Panc1 (cell line): ENCODE data around the gene ADRB1. TPM values are rescaled to one million over a fixed set of nuclear protein-coding genes. Genes with fewer than 3 reads are reported as not detected.
A peak's percentile ranks its signal among the peaks of the same experiment; 100 is the strongest.

Experiments
- ATAC-seq: fragments of 200-7000 bp; cut with Tn5 transposase; 2 replicates; pipeline ENCODE4 v1.9.1; 2020; ENCODE audit warnings: mild to moderate bottlenecking, moderate library complexity
- BruUV-seq: library from RNA; stranded (reverse); fragments of 400-500 nt; replicated peaks from 2 replicates; lab custom pipeline; 2021; lab: Mats Ljungman, UMichigan
- CTCF ChIA-PET: fragments of 300-600 bp; sonication (Branson Sonifier 250); formaldehyde crosslinking; loops from one replicate; lab custom pipeline; 2022; ENCODE audit warnings: antibody characterized with exemption; lab: Charles Lee
- POLR2A ChIA-PET: fragments of 300-600 bp; sonication (Branson Sonifier 250); formaldehyde crosslinking; loops from one replicate; lab custom pipeline; 2022; ENCODE audit warnings: antibody characterized with exemption; lab: Charles Lee
- DNase-seq: peaks from one replicate; pipeline ENCODE4 v3.0.0-alpha.2; 2010; ENCODE audit warnings: low read depth, low spot score
- H3K27ac ChIP-seq: 2 replicates; pipeline ENCODE4 v1.5.1; 2011; ENCODE audit warnings: mild to moderate bottlenecking, low read length, inconsistent platforms
- H3K27me3 ChIP-seq: fragments of 200-500 bp; sonication (Bioruptor generic); 2 replicates; pipeline ENCODE4 v1.6.0; 2014; ENCODE audit warnings: low read length, inconsistent platforms; ENCODE audit not compliant: control insufficient read depth, insufficient read depth
- H3K36me3 ChIP-seq: fragments of 200-500 bp; sonication (Bioruptor generic); 2 replicates; pipeline ENCODE4 v1.5.1; 2014; ENCODE audit warnings: inconsistent platforms, mild to moderate bottlenecking, low read length, moderate library complexity; ENCODE audit not compliant: control insufficient read depth, insufficient read depth
- H3K4me1 ChIP-seq: 2 replicates; pipeline ENCODE4 v1.5.1; 2011; ENCODE audit warnings: inconsistent platforms, mild to moderate bottlenecking, low read length, moderate library complexity; ENCODE audit not compliant: control insufficient read depth, insufficient read depth
- H3K4me3 ChIP-seq, 2 experiments: 2 replicates each; pipeline ENCODE4 v1.5.1; 2011 to 2012; ENCODE audit warnings: low read depth in 2 of 2, low read length in 2 of 2, mild to moderate bottlenecking in 2 of 2, inconsistent platforms in 1 of 2, moderate library complexity in 1 of 2
- H3K9me3 ChIP-seq: fragments of 200-500 bp; sonication (Bioruptor generic); 2 replicates; pipeline ENCODE4 v1.5.1; 2014; ENCODE audit warnings: low read depth, mild to moderate bottlenecking, inconsistent platforms, low read length, moderate library complexity; ENCODE audit not compliant: control insufficient read depth, insufficient read depth
- CTCF ChIP-seq: fragments of 450-650 bp; IDR thresholded peaks from 2 replicates; pipeline ENCODE4 v1.5.1; 2017; ENCODE audit warnings: mild to moderate bottlenecking
- POLR2AphosphoS5 ChIP-seq: IDR thresholded peaks from 2 replicates; pipeline ENCODE4 v1.6.1; 2012; ENCODE audit warnings: mild to moderate bottlenecking, low read depth, low read length, moderate library complexity
- REST ChIP-seq, 2 experiments: IDR thresholded peaks; 2 replicates each; pipeline ENCODE4 v1.6.1; 2011 to 2012; ENCODE audit warnings: low read depth in 2 of 2, control low read depth in 1 of 2, low read length in 1 of 2, mild to moderate bottlenecking in 1 of 2, moderate library complexity in 1 of 2; ENCODE audit not compliant: insufficient read depth in 1 of 2
- SIN3A ChIP-seq: IDR thresholded peaks from 2 replicates; pipeline ENCODE4 v1.6.1; 2012; ENCODE audit warnings: low read depth, mild to moderate bottlenecking, low read length, moderate library complexity, borderline replicate concordance; ENCODE audit not compliant: insufficient read depth
- TCF7L2 ChIP-seq: IDR thresholded peaks from 2 replicates; pipeline ENCODE4 v1.6.1; 2011; ENCODE audit warnings: mild to moderate bottlenecking, low read depth, low read length, inconsistent platforms
- in situ Hi-C: cut with HindIII; loops from 2 replicates; pipeline ENCODE4 v1.10.0; 2016; ENCODE audit warnings: low sequenced_read_pairs, low pct_unique_long_range_greater_than_20kb
- intact Hi-C: fragments of 100-400 bp; cut with micrococcal nuclease; formaldehyde crosslinking; loops from one replicate; pipeline ENCODE4 v1.10.0; 2022; ENCODE audit not compliant: unreplicated experiment
- total RNA-seq: library from RNA; stranded (reverse); gene quantifications from one replicate; pipeline ENCODE4 v1.2.1, GENCODE V29; 2021; ENCODE audit not compliant: unreplicated experiment

ADRB1 gene
- total RNA-seq, 1 experiment from 2014 or later, result 12.9 TPM

GRCh38 chr10:114003161-114003941 lies 40.3 kb upstream of the ADRB1 start:
- H3K36me3 ChIP-seq, result no peaks in the 10 kb centered on the region
- CTCF ChIA-PET, result interaction anchor here (0.6 kb wide), 1 partner anchor 99 kb away, joined by 4 read pairs; no protein-coding TSS in a partner anchor
- no TSS peak for BruUV-seq
- no peaks in the 10 kb centered on the region for H3K9me3 ChIP-seq
- in situ Hi-C loops, result no loop called here
- no peak overlapping the region for H3K27ac ChIP-seq
- H3K4me3 ChIP-seq, result no peak overlapping the region
- ATAC-seq (no peak), DNase-seq (no peak)
- no peaks in the 10 kb centered on the region for H3K27me3 ChIP-seq
- H3K4me1 ChIP-seq, result no peaks in the 10 kb centered on the region
- intact Hi-C loops, result no loop called here
- POLR2A ChIA-PET, result no interaction called here
- TF ChIP-seq POLR2AphosphoS5, result no peak
- no peak for TF ChIP-seq CTCF
- TF ChIP-seq SIN3A, result no peak
- no peak for TF ChIP-seq TCF7L2
- no peak for TF ChIP-seq REST (IDR thresholded peaks at IDR 0.05; ENCODE audit: insufficient read depth in 1 of 2, low read depth in 2 of 2, low read length in 1 of 2)

- BruUV-seq, result no TSS peak
- in situ Hi-C loops, result no loop called here
- CTCF ChIA-PET, result no interaction called here
Observed at GRCh38 chr10:114009281-114009996, 34.2 kb upstream of the ADRB1 start.

More at GRCh38 chr10:114009281-114009996, 34.2 kb upstream of the ADRB1 start:
- no peaks in the 10 kb centered on the region for H3K9me3 ChIP-seq
- TF ChIP-seq TCF7L2, result no peak
- TF ChIP-seq POLR2AphosphoS5, result no peak
- no peak for TF ChIP-seq SIN3A
- H3K27me3 ChIP-seq, result no peaks in the 10 kb centered on the region
- H3K4me1 ChIP-seq, result no peaks in the 10 kb centered on the region
- intact Hi-C loops, result no loop called here
- 0 out of 2 replicates have a peak, but pooled peaks have one; percentile 56 for ATAC-seq
- no peak overlapping the region for H3K4me3 ChIP-seq
- H3K27ac ChIP-seq, result no peak overlapping the region
- DNase-seq, result peak; percentile 65
- H3K36me3 ChIP-seq, result no peaks in the 10 kb centered on the region
- POLR2A ChIA-PET, result no interaction called here
